Measurements from ENCODE around the gene LTBP1.

DNA sequence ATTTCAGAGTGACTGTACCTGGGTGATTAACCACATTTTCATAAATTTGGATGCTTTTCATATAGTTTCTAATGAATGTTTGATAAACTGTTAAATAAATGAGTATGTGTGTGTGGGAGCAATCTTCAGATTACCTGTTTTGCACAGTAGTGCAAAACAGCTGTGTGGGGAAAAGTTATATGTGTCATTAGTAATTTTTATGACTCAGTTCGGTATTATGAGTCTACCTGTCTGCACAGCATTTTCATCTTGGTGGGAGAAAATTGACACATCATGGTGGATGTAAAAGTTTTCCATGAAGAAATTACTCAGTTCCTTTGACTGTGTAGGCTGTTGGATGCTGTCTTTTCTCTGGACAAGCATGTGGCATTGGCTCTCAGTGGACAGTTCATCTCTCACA is 43.8 kb downstream of the LTBP1 start:
- TF ChIP-seq, protein P1, sequence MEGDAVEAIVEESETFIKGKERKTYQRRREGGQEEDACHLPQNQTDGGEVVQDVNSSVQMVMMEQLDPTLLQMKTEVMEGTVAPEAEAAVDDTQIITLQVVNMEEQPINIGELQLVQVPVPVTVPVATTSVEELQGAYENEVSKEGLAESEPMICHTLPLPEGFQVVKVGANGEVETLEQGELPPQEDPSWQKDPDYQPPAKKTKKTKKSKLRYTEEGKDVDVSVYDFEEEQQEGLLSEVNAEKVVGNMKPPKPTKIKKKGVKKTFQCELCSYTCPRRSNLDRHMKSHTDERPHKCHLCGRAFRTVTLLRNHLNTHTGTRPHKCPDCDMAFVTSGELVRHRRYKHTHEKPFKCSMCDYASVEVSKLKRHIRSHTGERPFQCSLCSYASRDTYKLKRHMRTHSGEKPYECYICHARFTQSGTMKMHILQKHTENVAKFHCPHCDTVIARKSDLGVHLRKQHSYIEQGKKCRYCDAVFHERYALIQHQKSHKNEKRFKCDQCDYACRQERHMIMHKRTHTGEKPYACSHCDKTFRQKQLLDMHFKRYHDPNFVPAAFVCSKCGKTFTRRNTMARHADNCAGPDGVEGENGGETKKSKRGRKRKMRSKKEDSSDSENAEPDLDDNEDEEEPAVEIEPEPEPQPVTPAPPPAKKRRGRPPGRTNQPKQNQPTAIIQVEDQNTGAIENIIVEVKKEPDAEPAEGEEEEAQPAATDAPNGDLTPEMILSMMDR (IDR thresholded peaks at IDR 0.05) = no peak
- TF ChIP-seq POLR2AphosphoS5 (IDR thresholded peaks at IDR 0.05; ENCODE audit: insufficient read depth in 1 of 2, low read depth in 1 of 2) = no peak

All from vagina (tissue), 2 donors.